ENCODE measurements around the gene CBFA2T3.

Gene CBFA2T3

GRCh38 chr16:88974916-88975215, 2.1 kb downstream of the CBFA2T3 start:
- no peak for DNase-seq

- no peak for DNase-seq
These were observed 2.7 kb downstream of the CBFA2T3 start for GRCh38 chr16:88974080-88974915.

- DNase-seq, result no peak
These were observed 3.5 kb downstream of the CBFA2T3 start for GRCh38 chr16:88973415-88974050.

DNA sequence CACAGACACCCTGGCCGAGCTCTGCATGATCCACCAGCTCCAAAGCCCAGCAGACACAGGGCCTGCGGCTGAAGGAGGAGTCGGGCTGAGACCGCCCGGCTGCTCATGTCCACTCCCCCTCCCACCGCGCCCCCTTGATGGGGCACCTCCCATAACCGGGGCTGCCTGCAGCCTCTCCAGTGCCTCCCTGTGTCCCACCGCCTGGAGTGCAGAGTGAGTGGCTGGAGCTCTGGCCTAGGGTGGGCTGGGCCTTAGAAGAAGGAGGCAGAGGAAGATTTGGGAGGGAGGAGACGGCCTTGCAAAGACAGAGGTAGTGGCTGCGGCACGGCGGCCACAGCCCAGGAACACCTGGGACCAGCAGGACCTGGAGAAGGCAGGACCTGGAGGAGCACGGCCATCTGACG, 4.0 kb downstream of the CBFA2T3 start:
- no peak for DNase-seq

- DNase-seq, result no peak
These were observed 4.7 kb downstream of the CBFA2T3 start for GRCh38 chr16:88972349-88972748.

- no peak for DNase-seq
These were observed 5.5 kb downstream of the CBFA2T3 start for GRCh38 chr16:88971371-88972097.

DNA sequence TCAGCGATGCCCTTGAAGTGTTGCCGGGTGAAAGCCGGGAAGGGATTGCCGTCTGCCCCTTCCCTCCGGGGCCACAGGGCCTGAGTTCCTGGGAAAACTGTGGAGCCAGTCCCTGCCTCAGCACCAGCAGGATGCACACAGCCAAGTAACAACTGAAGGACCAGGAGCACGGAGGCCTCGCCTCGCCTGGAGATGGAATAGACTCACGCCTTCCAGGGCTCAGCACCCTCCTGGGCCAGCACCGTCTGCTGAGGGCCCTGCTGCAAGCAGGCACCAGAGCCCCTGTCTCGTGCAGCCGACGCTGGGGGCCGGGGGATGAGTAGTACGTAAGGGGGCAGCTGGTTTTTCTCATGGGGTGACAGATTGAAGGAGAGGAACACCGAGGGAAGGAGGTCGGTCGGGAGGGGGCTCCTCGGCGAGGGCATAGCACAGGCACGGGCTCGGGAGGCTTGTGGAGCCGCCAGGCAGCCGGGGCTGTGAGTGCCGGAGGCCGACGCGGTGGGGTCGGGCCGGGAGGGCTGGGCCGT, 6.4 kb downstream of the CBFA2T3 start:
- no peak for DNase-seq

GRCh38 chr16:88970050-88970449, 7.0 kb downstream of the CBFA2T3 start:
- DNase-seq, result no peak

DNA sequence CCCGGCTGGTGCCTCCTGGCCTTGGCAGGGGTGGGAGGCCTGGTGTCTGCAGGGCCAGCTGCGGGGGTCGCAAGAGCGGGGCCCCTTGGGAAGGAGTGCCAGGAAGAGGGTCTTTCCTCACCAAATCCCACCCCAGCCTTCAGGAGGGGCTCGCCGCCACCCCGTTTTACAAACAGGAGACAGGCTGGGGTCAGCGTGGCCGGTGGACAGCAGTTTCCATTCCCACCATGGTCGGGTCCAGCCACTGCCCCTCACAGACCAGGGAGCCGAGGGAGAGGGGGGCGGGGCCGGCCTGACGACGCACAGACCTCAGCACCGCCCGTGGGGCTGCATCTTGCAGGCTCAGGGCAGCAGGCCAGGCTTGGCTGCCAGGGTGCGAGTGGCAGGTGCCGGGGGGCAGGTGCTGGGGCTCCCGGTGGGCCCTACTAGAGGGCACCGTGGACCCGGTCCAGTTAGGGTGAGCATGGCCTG, 7.6 kb downstream of the CBFA2T3 start:
- no peak for DNase-seq

DNA sequence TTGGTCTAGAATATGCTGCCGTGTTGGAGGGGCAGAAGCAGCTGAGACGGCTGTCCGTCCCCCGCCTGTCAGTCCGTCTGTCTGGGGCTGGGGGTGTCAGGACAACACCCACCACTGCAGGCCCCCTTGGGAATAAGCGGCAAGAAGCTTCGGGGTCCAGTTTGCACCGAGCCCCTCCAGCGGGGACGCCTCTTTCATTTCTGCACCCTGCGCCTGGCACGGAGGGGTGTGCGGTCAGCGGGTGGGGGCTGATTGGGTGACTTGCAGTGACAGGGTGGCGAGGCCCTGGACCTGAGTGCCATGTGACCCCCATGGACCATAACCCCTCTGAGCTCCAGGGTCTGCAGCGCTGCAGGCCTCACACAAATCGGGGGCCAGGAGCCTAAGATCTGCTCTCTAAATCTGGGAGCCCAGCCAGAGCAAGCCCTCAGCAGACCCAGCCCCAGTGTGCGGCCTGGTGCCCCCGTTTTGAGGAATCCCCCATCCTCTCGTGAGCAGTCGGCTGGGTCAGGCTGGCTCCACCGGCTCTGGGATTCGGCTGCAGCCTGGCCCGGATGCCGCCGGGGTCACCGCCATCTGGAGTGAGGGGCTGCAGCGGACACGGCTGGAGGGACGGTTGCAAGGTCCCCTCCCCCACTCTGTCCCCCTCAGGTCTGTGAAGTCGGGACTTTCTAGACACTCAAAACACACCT, 8.3 kb downstream of the CBFA2T3 start:
- no peak for DNase-seq

- no peak for DNase-seq
These were observed 9.0 kb downstream of the CBFA2T3 start for GRCh38 chr16:88967830-88968588.

- DNase-seq, result no peak
These were observed 9.8 kb downstream of the CBFA2T3 start for GRCh38 chr16:88966986-88967829.

DNA sequence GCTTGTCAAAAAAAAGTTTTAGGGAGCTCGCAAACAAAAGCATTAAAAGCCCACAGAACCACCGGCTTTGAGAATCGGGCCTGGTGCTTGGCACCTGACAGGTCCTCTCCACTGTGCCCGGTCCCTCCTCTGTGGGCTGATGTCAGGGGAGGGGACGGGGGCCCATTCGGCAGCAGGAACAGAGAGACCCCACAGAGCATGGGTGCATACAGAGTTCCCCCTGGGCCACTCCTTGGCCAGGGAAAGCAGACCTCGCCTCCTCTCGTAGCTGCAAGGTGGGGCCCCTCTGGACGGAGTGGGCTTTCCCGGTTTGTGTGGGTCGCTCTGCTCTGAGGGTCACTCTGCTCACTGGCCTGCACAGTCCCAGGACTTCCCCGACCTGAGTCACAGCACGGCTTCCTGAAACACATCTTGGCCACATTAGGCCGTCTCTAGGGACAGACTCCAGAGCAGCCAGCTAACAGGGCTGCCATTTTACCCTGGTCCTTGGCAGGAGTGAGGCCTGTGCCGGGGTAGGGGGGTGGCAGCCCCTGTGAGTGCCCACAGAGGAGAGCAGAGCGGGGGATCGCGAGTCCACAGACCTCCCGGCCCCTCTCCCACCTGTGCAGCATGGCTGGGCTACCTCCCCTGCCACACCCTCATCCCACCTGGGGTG, 11.1 kb downstream of the CBFA2T3 start:
- DNase-seq, result no peak

- no peak for DNase-seq
These were observed 11.6 kb downstream of the CBFA2T3 start for GRCh38 chr16:88965411-88965810.

GRCh38 chr16:88964636-88965035, 12.4 kb downstream of the CBFA2T3 start:
- no peak for DNase-seq

DNA sequence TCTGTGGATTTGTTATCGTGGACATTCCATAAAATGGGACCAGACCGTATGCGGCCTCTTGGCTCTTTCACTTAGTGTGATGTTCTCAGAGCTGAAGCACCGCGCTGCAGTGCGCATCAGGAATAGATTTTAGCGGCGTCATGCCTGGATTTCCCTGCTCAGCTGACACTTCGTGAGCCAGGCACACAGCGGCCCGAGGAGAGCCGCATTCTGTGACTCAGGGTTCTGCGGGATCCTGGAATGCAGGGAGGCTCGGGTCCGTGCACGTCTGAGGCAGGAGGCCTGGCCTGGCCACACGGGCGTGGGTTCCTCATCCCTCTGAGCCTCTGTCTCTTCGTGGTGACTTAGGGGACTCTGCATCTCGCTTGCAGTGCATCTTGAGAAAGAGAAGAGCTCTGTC, 13.4 kb downstream of the CBFA2T3 start:
- no peak for DNase-seq

- DNase-seq, result no peak
These were observed 14.4 kb downstream of the CBFA2T3 start for GRCh38 chr16:88962478-88963152.

DNA sequence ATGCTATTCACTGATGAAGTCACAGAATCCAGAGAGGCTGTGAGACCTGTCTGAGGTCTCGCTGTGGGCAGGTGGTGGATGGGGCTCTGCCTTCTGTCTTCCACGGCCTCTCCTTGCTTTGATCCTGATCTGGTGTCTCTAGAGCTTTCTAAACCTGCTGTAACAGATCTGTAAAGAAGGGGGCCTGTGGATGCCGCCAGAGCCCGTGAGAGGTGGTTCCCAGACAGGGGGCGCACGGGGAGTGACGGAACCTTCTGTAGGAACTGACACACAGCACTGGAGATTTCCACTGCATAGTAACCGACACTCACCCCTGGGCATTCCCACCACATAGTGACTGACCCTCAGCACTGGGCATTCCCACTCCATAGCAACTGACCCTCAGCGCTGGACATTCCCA, 16.0 kb downstream of the CBFA2T3 start:
- no peak for DNase-seq

DNA sequence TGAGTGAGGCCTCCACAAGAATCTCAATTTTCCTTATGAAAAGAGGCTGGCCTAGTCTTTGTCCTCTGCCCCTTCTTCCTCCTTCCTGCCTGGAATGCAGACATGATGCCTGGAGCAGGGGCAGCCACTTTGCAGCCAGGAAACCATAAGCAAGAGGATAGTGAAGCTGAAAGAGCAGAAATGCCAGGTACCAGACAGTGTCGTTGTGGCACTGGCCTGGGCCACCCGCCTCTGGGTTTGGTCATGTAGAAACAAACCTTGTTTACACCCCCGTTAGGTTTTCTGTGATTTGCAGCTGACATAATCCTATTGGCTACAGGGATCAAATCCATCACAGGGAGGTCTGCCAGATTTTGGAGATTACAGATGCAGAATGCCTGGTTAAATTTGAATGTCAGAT, 16.5 kb downstream of the CBFA2T3 start:
- no peak for DNase-seq

DNA sequence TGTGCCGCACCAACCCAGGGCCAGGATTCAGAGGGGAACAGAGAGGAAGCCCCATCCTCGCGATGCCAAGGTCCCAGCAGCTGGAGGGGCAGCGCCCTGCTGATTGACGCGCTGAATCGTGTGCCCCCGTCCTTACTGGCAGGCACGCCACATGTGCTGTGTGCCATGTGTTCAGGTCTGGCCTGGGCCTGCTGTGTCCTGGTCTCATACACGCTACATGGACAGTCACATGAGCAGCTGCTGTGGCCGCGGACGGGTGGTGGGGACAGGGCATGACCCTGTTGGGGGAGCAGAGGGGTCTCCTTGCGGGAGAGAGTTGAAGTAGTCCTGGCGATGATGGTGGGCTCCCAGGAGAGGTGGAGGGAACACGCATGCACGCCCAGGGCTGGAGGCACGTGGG, 18.0 kb downstream of the CBFA2T3 start:
- DNase-seq, result no peak
